Tibial artery (tissue), 4 donors: ENCODE results near the gene CREB3L2.
A peak's percentile ranks its signal among the peaks of the same experiment; 100 is the strongest.

Experiments
- DNase-seq, 2 donors: peaks; one replicate each; pipeline ENCODE4 v3.0.0-alpha.2; 2019
- H3K27ac ChIP-seq, 2 donors: fragments of 200-600 bp; sonication (generic) in 1 of 2; 1 replicate in 1 of 2; 2 replicates in 1 of 2; pipeline ENCODE4 v1.5.1; 2018 to 2019; ENCODE audit warnings: mild to moderate bottlenecking in 1 of 2
- H3K27me3 ChIP-seq, 2 donors: fragments of 200-600 bp; sonication (generic) in 1 of 2; one replicate each; pipeline versions ENCODE4 v1.5.1 to v1.6.0; 2016 to 2019
- H3K36me3 ChIP-seq, 3 donors: fragments of 200-600 bp; sonication (generic) in 2 of 3; one replicate each; pipeline ENCODE4 v1.5.1; 2016 to 2019; ENCODE audit warnings: mild to moderate bottlenecking in 2 of 3
- H3K4me1 ChIP-seq, 4 donors: fragments of 200-600 bp; sonication (generic) in 2 of 4; 1 replicate in 3 of 4; 2 replicates in 1 of 4; pipeline ENCODE4 v1.5.1; 2016 to 2019
- H3K4me3 ChIP-seq, 2 donors: fragments of 200-600 bp; sonication (generic) in 1 of 2; 1 replicate in 1 of 2; 2 replicates in 1 of 2; pipeline ENCODE4 v1.5.1; 2018 to 2019; ENCODE audit warnings: mild to moderate bottlenecking in 2 of 2
- H3K9me3 ChIP-seq, 3 donors: fragments of 200-600 bp; sonication (generic) in 1 of 3; one replicate each; pipeline ENCODE4 v1.5.1; 2016 to 2019
- CTCF ChIP-seq, 2 experiments: fragments of 200-600 bp in 1 of 2; fragments of 450-650 bp in 1 of 2; IDR thresholded peaks; one replicate each; pipeline ENCODE4 v1.5.1; 2017 to 2019; ENCODE audit warnings: antibody characterized with exemption in 2 of 2, mild to moderate bottlenecking in 1 of 2, moderate library complexity in 1 of 2
- intact Hi-C: fragments of 100-400 bp; cut with DNase I; formaldehyde crosslinking; loops from one replicate; pipeline ENCODE4 v1.15.0; 2023; ENCODE audit warnings: low total_unique reads

The CREB3L2 gene

GRCh38 chr7:137943132-137943551 is 58.7 kb downstream of the CREB3L2 start:
- peak overlapping the region; percentile 69 to 83 for H3K27ac ChIP-seq
- H3K27me3 ChIP-seq, result no peaks in the 10 kb centered on the region
- no peak for TF ChIP-seq CTCF (IDR thresholded peaks at IDR 0.05)
- H3K4me1 ChIP-seq, result peaks cover 0 to 94% (median 68%) of the 10 kb centered on the region in 4 donors
- no peak overlapping the region for H3K4me3 ChIP-seq
- DNase-seq, result peak; percentile 69 to 73
- no peaks in the 10 kb centered on the region for H3K36me3 ChIP-seq
- no peaks in the 10 kb centered on the region for H3K9me3 ChIP-seq
- intact Hi-C loops, result no loop called here

GRCh38 chr7:137942484-137943115 is 59.3 kb downstream of the CREB3L2 start:
- Histone ChIP-seq H3K27me3 (no peaks in the 10 kb centered on the region), H3K36me3 (no peaks in the 10 kb centered on the region), H3K4me1 (peaks cover 0 to 90% (median 64%) of the 10 kb centered on the region in 4 donors), H3K27ac (peak overlapping the region; percentile 69 to 83), H3K4me3 (no peak overlapping the region), H3K9me3 (no peaks in the 10 kb centered on the region)
- intact Hi-C loops, result no loop called here
- no peak for TF ChIP-seq CTCF (IDR thresholded peaks at IDR 0.05)
- no peak for DNase-seq

- H3K27me3 ChIP-seq, result no peaks in the 10 kb centered on the region
- H3K9me3 ChIP-seq, result no peaks in the 10 kb centered on the region
- DNase-seq, result no peak
- H3K4me3 ChIP-seq, result no peak overlapping the region
- peaks cover 5 to 96% (median 72%) of the 10 kb centered on the region in 4 donors for H3K4me1 ChIP-seq
- H3K36me3 ChIP-seq, result no peaks in the 10 kb centered on the region
- peak overlapping the region; percentile 69 to 83 for H3K27ac ChIP-seq
- TF ChIP-seq CTCF (IDR thresholded peaks at IDR 0.05), result no peak
- intact Hi-C loops, result no loop called here
Observed at GRCh38 chr7:137940656-137941518, 61.0 kb downstream of the CREB3L2 start.

GRCh38 chr7:137940218-137940617 is 61.7 kb downstream of the CREB3L2 start:
- Histone ChIP-seq H3K4me1 (peaks cover 5 to 96% (median 71%) of the 10 kb centered on the region in 4 donors), H3K27me3 (no peaks in the 10 kb centered on the region), H3K9me3 (no peaks in the 10 kb centered on the region), H3K36me3 (no peaks in the 10 kb centered on the region), H3K4me3 (no peak overlapping the region), H3K27ac (peak overlapping the region; percentile 69 to 83)
- no peak for DNase-seq
- no peak for TF ChIP-seq CTCF (IDR thresholded peaks at IDR 0.05)
- intact Hi-C loops, result no loop called here

- Histone ChIP-seq H3K4me1 (peaks cover 5 to 96% (median 71%) of the 10 kb centered on the region in 4 donors), H3K27ac (peak overlapping the region; percentile 62 to 63), H3K36me3 (no peaks in the 10 kb centered on the region), H3K4me3 (no peak overlapping the region), H3K9me3 (no peaks in the 10 kb centered on the region), H3K27me3 (no peaks in the 10 kb centered on the region)
- no peak for DNase-seq
- intact Hi-C loops, result no loop called here
- no peak for TF ChIP-seq CTCF (IDR thresholded peaks at IDR 0.05)
Observed at GRCh38 chr7:137937202-137937560, 64.7 kb downstream of the CREB3L2 start.
